ENCODE results near the gene MPV17L2.

Gene MPV17L2

GRCh38 chr19:18203408-18203862 lies 10.4 kb downstream of the MPV17L2 start:
- TF ChIP-seq TAF1 (IDR thresholded peaks at IDR 0.05; ENCODE audit: borderline replicate concordance, insufficient read depth, low read length) (0 out of 2 replicates have a peak, but pooled peaks have one; percentile 3), FOXP2 (optimal IDR thresholded peaks at IDR 0.05; ENCODE audit: borderline replicate concordance, extremely low read depth, extremely low read length, insufficient read depth) (no peak)

GRCh38 chr19:18203863-18204393 lies 10.9 kb downstream of the MPV17L2 start, which contains the start of gene RAB3A:
TSS of gene RAB3A (minus strand) at chr19:18204042. CDS start at chr19:18202740, 1,302 bp downstream.
- TF ChIP-seq FOXP2 (optimal IDR thresholded peaks at IDR 0.05; ENCODE audit: borderline replicate concordance, extremely low read depth, extremely low read length, insufficient read depth) (peak; percentile 86), POLR2AphosphoS5 (IDR thresholded peaks at IDR 0.05; ENCODE audit: low read depth, low read length) (peak; percentile 43; the same call in 1 of the 2 replicates), TAF1 (IDR thresholded peaks at IDR 0.05; ENCODE audit: borderline replicate concordance, insufficient read depth, low read length) (no peak)

GRCh38 chr19:18204394-18205199 lies 11.6 kb downstream of the MPV17L2 start:
- TF ChIP-seq REST (IDR thresholded peaks at IDR 0.05; ENCODE audit: insufficient read depth in 1 of 2, low read depth in 2 of 2, low read length in 2 of 2) (no peak), SIN3A (IDR thresholded peaks at IDR 0.05; ENCODE audit: borderline replicate concordance, insufficient read depth, low read length) (no peak), POLR2AphosphoS5 (IDR thresholded peaks at IDR 0.05; ENCODE audit: low read depth, low read length) (no peak), FOXP2 (optimal IDR thresholded peaks at IDR 0.05; ENCODE audit: borderline replicate concordance, extremely low read depth, extremely low read length, insufficient read depth) (no peak)

DNA sequence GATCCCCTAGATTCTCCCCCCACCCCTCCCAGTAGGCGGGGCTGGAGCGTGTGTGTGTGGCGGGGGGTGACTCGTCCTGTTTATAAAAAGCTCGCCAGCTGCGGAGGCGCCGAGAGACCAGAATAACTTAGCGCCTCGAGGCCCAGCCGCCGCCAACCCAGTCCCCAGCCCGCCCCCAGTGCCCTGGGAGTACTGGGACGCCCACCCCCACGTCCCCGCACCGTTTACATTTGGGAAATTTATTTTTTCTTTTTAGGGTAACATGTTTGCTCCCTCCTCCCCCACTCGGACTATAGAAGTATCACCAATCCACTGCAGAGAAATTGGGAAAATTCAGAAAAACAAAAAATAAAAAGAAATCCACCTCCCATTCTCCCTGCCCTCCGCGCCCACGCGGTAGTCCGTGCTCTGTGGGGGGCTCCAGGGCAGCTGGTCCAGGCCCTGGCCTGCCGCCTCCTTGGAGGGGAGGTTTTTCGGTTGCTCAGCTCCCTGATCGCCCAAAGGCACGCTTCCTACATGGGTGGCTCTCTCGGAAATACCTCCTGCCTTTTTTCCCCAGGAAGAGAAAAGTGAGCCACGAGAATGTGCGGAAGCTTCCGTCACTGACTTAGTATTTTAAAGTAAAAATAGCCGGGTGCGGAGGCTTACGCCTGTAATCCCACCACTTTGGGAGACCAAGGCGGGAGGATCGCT lies 12.3 kb downstream of the MPV17L2 start:
- TF ChIP-seq SIN3A (IDR thresholded peaks at IDR 0.05; ENCODE audit: borderline replicate concordance, insufficient read depth, low read length) (0 out of 2 replicates have a peak, but pooled peaks have one; percentile 47), REST (IDR thresholded peaks at IDR 0.05; ENCODE audit: insufficient read depth in 1 of 2, low read depth in 2 of 2, low read length in 2 of 2) (no peak), POLR2AphosphoS5 (IDR thresholded peaks at IDR 0.05; ENCODE audit: low read depth, low read length) (no peak), FOXP2 (optimal IDR thresholded peaks at IDR 0.05; ENCODE audit: borderline replicate concordance, extremely low read depth, extremely low read length, insufficient read depth) (no peak), TAF1 (IDR thresholded peaks at IDR 0.05; ENCODE audit: borderline replicate concordance, insufficient read depth, low read length) (no peak)

- TF ChIP-seq POLR2AphosphoS5 (IDR thresholded peaks at IDR 0.05; ENCODE audit: low read depth, low read length) (no peak), TAF1 (IDR thresholded peaks at IDR 0.05; ENCODE audit: borderline replicate concordance, insufficient read depth, low read length) (no peak), FOXP2 (optimal IDR thresholded peaks at IDR 0.05; ENCODE audit: borderline replicate concordance, extremely low read depth, extremely low read length, insufficient read depth) (no peak), SIN3A (IDR thresholded peaks at IDR 0.05; ENCODE audit: borderline replicate concordance, insufficient read depth, low read length) (no peak), REST (IDR thresholded peaks at IDR 0.05; ENCODE audit: insufficient read depth in 1 of 2, low read depth in 2 of 2, low read length in 2 of 2) (no peak)
These were observed 13.0 kb downstream of the MPV17L2 start for GRCh38 chr19:18206018-18206417.

Measured in PFSK-1 (cell line).